Measurements from ENCODE around the gene DCAF6.
"Not testable (repeated sequence)": the region's sequence is repeated elsewhere in the genome, so short reads cannot be mapped to it uniquely, and the experiment has no call there.

Gene DCAF6

DNA sequence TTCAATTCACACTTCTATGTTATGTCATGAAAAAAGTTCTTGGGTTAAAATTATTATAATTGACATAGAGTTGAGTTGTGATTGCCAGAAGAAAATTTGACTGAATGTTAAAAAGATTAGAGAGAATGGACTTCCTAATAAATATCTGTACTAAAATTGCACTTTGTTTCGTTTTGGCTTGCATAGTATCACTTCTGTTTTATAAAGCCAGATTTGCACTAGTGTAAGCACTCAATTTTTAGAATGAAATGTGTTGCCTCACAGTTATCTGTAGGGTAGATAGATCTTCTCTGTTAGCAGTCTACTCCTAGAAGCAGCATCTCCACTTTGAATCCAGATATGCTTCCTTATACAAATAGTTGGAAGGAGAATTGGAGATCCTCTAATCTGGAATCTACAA, 95.5 kb downstream of the DCAF6 start:
- DNase-seq = no peak

DNA sequence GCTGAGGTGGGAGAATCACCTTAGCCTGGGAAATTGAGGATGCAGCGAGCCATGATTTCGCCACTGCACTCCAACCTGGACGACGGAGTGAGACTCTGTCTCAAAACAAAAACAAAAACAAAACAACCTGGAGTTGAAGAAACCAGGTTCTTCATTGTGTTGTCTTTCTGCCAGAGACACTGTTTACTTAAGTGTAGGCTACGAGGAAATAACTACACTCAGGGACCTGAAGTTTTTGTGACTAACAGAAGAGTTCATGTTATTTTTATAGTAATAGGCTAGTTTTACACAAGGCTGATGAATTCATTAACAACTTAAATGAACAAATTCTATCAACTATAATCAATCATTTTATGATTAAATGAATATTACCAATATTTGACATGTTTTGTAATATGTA, 98.9 kb downstream of the DCAF6 start:
- DNase-seq = no peak

DNA sequence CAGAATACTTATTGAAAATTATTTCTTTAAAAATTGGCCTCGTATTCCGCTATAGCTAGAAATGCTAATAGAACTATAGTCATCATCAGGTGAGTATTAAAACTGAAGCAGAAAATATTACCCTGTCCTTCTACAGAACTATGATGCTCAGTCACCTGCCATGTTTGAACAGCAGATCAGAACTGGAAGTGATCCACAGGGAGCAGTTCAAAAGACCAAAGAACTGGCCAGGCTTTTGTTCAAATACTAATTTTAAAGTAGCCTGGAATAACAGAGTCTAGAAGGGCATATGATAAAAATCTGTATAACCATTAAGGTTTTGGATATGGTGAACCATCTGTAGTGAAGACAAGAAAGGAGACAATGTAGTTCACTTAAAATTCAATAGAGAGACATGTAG, 105.9 kb downstream of the DCAF6 start:
- no peak for DNase-seq

DNA sequence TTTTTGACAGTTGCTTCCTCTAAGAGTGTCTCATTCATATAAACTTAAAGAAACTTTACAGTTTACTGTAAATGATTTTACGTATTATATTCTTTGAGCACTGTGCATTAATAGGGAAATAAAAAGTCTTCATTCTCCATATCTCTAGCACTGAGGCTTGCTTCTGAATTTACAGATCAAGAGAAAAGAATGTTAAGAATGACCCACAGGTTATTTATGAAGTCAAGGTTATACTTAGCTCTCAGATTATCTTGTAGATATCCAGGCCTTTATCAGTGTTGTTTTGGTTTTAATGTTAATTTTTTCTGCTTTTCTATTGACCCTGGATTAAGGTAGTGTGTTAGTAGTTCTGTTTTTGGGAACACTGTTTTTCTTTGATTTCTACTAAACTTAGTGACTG, 108.8 kb downstream of the DCAF6 start:
- no peak for DNase-seq

DNA sequence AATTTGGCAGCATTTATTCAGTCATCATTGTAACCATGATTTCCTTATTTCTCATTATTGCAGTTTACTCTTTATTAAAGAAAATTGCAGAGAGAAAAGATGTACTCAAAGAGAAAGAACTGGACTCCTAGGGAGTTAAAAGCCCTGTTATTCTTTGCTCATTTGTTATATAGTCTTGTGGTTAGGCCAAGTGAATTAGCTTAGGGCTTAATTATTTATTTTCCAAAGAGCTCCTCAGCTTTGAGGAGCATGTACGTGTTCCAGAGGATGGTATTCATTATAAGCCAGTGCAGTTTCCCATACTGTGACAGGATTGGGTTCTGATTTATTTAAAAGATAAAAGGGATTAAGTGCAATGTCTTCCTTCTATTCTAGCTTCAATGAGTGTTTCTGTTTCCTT, 113.8 kb downstream of the DCAF6 start:
- DNase-seq = no peak

- no peak for DNase-seq
These were observed 114.4 kb downstream of the DCAF6 start for GRCh38 chr1:168050880-168051279.

DNA sequence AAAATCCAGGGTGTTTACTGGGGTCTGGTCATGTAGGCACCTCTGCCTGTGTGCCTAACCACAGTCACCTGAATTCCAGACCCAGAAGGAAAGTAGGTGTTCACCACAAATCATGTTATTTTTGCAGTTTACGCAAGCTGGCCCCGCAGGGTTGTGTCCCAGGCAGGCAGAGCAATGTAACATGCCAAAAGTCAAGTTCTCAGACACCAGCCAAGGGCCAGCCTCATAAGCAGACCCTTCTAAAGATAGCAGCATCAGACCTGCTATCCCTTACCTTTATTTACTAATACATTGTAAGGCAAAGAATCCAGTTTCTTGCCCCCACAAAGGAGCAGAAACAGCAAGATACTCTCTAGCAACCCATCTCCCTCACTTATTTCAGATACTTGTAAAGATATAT, 117.2 kb downstream of the DCAF6 start:
- DNase-seq = no peak

DNA sequence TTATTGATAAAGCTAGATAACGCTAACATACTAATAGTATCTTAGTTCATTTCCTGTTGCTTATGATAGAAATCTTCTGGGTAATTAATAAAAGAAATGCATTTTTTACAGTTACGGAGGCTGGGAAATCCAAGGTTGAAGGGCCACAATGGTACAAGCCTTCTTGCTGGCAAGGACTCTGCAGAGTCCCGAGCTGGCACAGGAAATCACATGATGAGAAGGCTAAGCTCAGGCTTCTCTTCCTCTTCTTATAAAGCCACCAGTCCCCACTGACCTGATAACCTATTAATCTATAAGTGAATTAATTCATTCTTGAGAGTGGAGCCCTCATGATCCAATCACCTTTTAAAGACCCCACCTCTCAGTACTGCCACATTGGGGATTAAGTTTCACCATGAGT, 117.6 kb downstream of the DCAF6 start:
- DNase-seq = no peak

GRCh38 chr1:168056152-168056551, 119.7 kb downstream of the DCAF6 start:
- not testable (repeated sequence) for DNase-seq

GRCh38 chr1:168057355-168057754, 120.9 kb downstream of the DCAF6 start:
- DNase-seq = no peak

DNA sequence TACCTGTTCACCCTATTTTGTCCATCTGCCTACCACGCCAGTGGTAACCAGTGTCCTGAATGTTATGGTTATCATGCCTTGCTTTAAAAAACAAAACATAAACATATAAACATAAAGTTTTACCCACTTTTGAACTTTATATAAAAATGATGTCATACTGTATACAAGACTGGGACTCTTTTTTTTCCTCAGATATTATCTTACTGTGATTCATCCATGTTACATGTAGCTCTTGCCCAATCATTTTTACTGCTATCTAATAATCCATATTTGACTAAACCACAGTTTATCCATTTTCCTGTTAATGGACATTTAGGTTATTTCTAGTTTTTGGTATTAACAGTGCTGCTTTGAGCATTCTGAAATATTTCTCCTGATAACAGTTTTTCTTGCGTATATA, 121.4 kb downstream of the DCAF6 start:
- no peak for DNase-seq

DNA sequence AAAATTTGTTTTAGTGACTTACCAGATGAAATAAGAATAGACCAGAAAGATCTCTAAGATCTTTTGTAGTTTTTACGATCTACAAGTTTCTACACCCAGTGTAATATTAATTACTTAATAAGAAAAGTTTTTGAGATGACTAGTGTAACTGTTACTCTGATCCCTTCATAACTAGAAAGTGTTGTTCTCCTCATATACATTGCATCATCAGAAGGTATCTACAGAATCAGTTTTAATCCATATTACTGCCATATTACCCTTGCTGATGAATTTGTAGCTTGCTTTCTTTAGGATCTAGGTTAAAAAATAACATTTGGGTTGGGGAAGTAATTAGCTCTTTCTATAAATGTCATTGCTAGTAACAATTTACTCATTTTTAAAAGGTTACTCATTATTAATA, 127.7 kb downstream of the DCAF6 start:
- DNase-seq = no peak

DNA sequence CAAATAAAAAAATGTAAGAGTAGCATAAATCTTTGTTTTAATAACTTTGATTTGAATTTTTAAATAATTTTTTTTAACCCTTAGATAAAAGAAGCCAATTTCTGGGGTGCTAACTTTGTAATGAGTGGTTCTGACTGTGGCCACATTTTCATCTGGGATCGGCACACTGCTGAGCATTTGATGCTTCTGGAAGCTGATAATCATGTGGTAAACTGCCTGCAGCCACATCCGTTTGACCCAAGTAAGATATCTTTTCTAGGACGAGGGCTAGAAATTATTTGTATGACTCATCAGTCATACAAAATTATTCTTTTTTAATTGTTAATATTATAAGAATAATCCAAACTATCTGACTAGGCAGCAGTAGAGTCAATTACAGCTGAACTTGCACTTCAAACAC, 129.0 kb downstream of the DCAF6 start:
- DNase-seq = no peak

DNA sequence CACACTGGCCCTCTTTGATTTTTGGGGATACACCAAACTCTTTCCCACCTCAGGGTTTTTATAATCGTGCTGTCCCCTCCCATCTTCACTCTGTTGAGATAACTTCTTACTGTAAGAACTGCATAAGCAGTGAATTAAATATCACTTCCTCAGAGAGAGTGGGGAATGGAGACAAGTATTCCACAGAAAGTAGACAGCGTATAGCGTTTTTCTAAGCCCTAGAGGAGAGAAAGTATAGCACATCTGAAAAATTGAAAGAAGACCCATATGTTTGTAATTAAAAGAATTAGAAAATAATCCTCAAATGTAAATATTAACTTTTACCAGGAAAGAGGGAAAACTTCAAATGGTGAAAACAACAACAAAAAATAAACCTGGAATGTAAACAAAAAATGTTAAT, 132.9 kb downstream of the DCAF6 start:
- no peak for DNase-seq

- no peak for DNase-seq
These were observed 143.3 kb downstream of the DCAF6 start for GRCh38 chr1:168079761-168080160.

- no peak for DNase-seq
These were observed 145.0 kb downstream of the DCAF6 start for GRCh38 chr1:168081373-168082007.

DNA sequence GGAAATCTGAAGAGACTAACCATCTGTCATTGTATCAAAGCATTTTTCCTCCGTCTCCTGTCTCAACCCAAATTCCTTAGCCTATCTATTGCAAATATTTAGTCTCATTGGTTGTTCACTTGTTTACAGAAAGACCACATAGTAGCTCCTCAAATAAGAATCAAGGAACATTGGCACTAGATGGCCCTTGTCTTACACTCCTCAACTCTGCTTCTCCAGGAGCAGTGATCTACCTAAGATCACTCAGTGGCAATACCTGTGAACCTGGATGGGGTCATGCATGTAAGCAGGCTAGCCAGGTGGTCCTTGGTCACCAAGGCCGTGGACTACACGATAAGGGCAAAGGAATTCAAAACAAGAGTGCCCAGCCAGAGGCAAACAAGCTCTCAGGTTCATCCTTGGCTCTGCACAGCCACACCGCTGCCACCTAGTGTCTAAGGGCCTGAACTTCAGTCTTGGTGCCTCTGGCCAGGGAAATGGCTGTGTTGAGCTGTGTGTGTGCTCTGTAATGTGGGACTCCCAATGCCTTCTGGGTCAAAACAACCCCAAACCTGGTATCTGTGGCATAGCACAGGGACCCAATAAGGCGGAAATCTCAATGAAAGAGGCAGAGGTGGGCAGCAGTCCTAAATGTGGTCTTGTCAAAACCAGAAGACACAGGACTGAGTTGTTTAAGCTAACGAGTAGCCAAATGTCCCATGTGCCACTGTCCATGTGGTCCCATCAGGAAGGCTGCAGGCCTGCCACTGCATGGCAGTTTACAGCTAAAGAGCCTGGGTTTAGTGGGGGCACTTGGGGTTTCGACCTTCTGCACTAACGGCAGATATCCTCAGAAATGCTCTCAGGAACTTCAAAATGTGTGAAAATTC, 145.8 kb downstream of the DCAF6 start:
- DNase-seq = peak; percentile 69

DNA sequence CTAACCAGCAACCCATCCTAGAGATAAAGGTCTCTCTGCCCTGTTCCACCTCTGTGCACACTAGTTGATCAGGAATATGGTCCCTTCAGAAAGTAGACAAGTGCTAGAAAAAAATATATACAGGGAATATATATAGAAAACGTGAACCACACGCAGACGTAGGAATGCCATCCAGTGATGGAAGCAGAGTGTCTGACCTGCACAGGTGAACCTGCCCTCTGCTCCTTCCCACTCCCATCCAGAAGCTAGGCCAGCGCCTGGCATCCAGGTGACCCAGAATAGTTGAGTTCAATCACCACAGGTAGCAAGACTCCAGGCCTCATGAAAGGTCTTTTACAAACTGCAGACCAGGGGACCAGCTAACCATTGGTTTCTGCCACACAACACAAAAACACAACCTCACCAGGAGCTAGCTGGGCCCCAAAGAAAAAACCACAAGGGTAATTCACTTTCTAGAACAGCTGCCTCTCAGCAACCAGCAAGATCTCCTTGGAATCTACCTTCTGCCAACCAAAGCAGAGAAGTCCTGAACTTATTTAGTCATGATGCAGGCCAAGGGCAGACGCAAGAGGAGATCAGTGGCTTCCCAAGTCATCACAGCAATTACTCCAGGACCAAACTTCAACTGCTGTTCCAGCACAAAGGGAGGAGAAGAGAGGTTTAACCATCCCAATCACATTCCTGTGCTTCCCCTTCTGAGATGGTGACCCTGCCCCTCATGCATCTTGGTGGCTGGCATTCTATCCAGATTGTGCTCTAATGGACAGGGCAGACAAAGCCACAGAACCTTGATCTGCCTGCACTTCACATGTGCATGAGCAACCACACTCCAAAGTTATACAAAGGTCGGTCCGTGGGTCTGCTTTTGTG, 147.2 kb downstream of the DCAF6 start:
- DNase-seq = no peak

GRCh38 chr1:168084396-168085231, 148.1 kb downstream of the DCAF6 start:
- DNase-seq = peak; percentile 62

DNA sequence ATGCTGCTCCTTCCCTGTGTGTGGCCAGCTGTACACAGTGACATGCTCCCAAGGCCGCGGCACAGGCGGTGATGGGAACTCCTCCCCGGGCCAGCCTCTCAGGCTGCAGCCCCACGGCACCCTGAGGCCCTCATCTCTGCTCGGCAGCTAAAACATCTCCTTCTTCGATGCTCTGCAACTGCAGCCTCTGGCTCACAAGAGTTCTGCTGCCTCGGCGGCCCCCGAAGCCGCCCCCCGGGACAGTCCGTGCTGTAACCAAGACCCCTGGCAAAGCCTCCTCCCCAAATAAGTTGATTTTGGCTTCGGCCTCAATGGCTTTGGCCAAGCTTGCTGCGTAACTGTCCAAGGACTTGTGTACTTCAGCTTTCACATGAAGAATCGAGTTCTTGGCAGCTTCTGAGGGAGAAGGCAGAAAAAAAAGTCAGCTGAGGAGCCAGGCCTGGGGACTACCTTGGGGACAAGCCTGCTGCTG, 149.0 kb downstream of the DCAF6 start:
- DNase-seq = no peak

GRCh38 chr1:168086438-168086837, 150.0 kb downstream of the DCAF6 start:
- no peak for DNase-seq

GRCh38 chr1:168087696-168088095, 151.2 kb downstream of the DCAF6 start:
- DNase-seq = no peak
